GM10266 (cell line): ENCODE results near the gene LCN15.

ENCODE experiments used
- DNase-seq: peaks from one replicate; pipeline ENCODE4 v3.0.0; 2012; ENCODE audit errors: extremely low spot score
- TF ChIP-seq, protein P1 (sequence below): IDR thresholded peaks from 2 replicates; pipeline ENCODE4 v1.5.1; 2012; ENCODE audit warnings: mild to moderate bottlenecking, low read depth; ENCODE audit not compliant: control insufficient read depth, insufficient read depth; ENCODE audit errors: missing control alignments

LCN15 gene

GRCh38 chr9:136729926-136730325, 34.4 kb downstream of the LCN15 start:
- TF ChIP-seq, protein P1, sequence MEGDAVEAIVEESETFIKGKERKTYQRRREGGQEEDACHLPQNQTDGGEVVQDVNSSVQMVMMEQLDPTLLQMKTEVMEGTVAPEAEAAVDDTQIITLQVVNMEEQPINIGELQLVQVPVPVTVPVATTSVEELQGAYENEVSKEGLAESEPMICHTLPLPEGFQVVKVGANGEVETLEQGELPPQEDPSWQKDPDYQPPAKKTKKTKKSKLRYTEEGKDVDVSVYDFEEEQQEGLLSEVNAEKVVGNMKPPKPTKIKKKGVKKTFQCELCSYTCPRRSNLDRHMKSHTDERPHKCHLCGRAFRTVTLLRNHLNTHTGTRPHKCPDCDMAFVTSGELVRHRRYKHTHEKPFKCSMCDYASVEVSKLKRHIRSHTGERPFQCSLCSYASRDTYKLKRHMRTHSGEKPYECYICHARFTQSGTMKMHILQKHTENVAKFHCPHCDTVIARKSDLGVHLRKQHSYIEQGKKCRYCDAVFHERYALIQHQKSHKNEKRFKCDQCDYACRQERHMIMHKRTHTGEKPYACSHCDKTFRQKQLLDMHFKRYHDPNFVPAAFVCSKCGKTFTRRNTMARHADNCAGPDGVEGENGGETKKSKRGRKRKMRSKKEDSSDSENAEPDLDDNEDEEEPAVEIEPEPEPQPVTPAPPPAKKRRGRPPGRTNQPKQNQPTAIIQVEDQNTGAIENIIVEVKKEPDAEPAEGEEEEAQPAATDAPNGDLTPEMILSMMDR: no peak
- no peak for DNase-seq

DNA sequence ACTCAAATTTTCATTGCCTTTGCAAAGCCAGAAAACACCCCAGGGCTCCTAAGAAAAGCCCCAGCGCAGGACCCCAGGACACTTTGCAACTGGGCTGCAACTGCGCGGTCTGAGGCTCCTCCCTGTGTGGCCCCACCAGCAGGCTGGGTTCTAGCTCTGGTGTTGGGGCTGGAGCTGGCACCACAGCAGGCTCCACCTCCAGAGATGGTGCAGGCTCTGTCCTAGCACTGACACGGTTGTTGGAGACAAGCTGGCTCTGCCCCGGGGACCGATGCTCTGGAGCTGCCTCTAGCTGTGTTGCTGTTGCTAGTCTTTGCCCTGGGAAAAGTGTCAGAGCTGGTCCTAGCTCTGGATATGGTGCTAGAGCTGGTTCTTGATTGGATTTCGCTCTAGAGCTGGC, 35.2 kb downstream of the LCN15 start:
- no peak for DNase-seq
- TF ChIP-seq, protein P1: no peak

DNA sequence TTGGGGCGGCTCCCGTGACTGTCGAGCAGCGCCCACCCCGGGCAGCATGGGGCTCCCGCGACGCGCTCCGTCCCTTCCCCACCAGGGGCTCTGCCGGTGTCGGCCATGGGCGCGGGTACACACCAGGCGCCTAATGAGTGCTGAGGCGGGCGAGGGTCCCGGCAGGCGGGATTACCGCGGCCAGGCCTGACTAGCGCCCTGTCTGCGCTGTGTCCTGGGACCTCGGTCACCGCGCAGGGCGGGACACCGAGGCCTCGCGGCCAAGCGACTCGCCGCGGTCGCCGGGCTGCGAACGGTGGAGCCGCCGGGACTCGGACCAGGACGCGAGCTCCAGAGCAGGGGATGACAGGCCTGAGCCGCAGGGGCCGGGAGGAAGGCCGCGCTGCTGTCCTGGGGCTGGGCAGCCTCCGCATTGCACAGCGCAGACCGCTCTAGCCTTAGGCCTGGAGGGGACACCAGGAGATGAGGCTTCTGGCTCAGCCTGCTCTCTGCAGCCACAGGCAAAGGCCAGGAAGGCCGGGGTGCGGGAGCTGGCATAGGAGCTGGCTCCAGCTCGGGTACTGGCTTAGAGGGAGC, 35.7 kb downstream of the LCN15 start:
- no peak for DNase-seq
- TF ChIP-seq, protein P1: no peak

DNA sequence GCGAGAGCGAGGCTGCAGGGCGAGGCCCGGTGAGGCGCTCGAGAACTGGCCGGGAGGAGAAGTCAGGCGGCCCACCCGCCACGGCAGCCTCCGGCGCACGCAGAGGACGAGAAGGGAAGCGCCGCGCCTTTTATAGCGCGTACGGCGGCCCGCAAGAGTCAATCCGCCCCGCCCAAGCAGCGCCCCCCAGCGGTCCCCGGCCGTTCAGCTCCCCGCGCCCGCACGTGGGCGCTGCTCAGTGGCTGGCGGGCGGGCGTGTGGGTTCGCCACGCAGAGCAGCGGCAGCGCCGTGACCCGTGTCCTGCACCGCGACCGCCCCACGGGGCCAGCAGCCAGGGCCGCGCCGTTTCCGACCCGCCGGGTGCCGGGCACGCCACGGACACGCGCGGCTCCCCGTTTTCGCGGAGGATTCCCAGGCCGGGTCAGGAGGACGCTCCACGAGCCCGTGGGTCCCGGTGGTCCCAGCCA, 36.2 kb downstream of the LCN15 start:
- DNase-seq: peak; percentile 99
- TF ChIP-seq, protein P1: peak; percentile 99

DNA sequence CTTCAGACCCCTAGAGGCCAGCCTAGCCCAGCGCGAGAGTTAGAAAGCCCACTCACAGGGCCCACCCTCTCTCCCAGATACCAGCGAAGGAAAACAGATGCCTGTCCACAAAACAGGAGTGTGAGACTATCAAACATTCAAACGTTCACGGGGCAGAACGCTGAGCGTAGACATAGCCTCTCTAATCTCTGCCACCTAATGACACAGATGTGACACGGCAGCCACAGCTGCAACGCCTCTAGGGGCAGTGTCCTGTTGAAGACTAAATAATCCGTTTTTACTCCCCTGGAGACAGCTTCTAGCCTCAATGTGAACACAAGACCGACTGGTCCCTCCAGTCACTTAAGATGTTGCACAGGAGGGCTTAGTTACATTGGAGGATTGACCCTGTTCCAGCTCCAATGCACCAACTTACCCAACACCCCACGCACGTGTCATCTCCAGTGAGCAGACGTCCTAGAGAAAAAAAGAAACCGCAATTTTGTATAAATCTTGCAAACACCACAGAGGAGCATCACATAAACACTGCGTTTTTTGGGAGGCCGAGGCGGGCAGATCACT, 37.6 kb downstream of the LCN15 start:
- TF ChIP-seq, protein P1: peak; percentile 82
- peak; percentile 83 for DNase-seq

- TF ChIP-seq, protein P1: no peak
- no peak for DNase-seq
Measured at GRCh38 chr9:136726118-136726517, 38.2 kb downstream of the LCN15 start.

DNA sequence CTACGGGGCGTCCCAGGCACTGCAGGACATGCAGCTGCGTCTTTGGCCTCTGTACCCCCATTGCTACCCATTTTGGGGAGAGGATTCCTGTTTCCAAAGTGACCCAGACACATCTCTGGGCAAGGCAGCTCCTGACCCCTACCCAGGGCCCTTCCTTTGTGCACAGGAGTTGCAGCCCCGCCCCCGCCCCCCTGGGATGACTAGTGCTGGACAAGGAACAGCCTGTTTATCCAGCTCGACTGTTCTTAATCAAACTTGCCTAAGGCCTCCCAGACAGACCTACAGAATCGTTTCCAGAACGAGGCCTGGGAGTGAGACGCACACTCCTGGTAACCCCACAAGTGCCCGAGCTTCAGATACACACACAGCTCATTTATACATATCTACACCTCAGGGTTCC, 38.7 kb downstream of the LCN15 start:
- TF ChIP-seq, protein P1: no peak
- no peak for DNase-seq
